Heart right ventricle (tissue), 16 donors: ENCODE measurements around the gene ATG4B. TPM values are rescaled to one million over a fixed set of nuclear protein-coding genes. Genes with fewer than 3 reads are reported as not detected.

Source experiments
- ATAC-seq, 8 donors: fragments of 200-7000 bp; cut with Tn5 transposase; one replicate each; pipeline ENCODE4 v1.9.1; 2020; ENCODE audit warnings: mild to moderate bottlenecking in 8 of 8, moderate library complexity in 8 of 8, moderate number of reproducible peaks in 1 of 8
- DNase-seq, 2 donors: peaks; one replicate each; pipeline ENCODE4 v3.0.0-alpha.2; 2020
- H3K27ac ChIP-seq, 10 donors: fragments of 200-600 bp; sonication (generic) in 2 of 10; one replicate each; pipeline versions ENCODE4 v1.5.0 to v1.8.0; 2020 to 2022; ENCODE audit warnings: mild to moderate bottlenecking in 3 of 10
- H3K27me3 ChIP-seq, 7 donors: fragments of 200-600 bp; one replicate each; pipeline ENCODE4 v1.8.0; 2021 to 2022; ENCODE audit warnings: mild to moderate bottlenecking in 2 of 7
- H3K36me3 ChIP-seq, 9 donors: fragments of 200-600 bp; sonication (generic) in 1 of 9; one replicate each; pipeline versions ENCODE4 v1.5.0 to v1.8.0; 2020 to 2022; ENCODE audit warnings: mild to moderate bottlenecking in 2 of 9
- H3K4me1 ChIP-seq, 9 donors: fragments of 200-600 bp; sonication (generic) in 1 of 9; one replicate each; pipeline versions ENCODE4 v1.5.0 to v1.8.0; 2020 to 2022; ENCODE audit warnings: mild to moderate bottlenecking in 4 of 9
- H3K4me3 ChIP-seq, 10 donors: fragments of 200-600 bp; sonication (generic) in 2 of 10; one replicate each; pipeline versions ENCODE4 v1.5.0 to v1.8.0; 2020 to 2022; ENCODE audit warnings: mild to moderate bottlenecking in 7 of 10, moderate library complexity in 2 of 10
- H3K9me3 ChIP-seq, 11 donors: fragments of 200-600 bp in 10 of 11; sonication (generic) in 2 of 11; one replicate each; pipeline versions ENCODE4 v1.5.0 to v1.8.0; 2013 to 2022; ENCODE audit warnings: mild to moderate bottlenecking in 2 of 11, control low read depth in 1 of 11, moderate library complexity in 1 of 11
- CTCF ChIP-seq, 9 donors: fragments of 200-600 bp; sonication (generic) in 2 of 9; IDR thresholded peaks; one replicate each; pipeline versions ENCODE4 v1.5.0 to v1.8.0; 2021 to 2022; ENCODE audit warnings: antibody characterized with exemption in 9 of 9, mild to moderate bottlenecking in 5 of 9, moderate library complexity in 1 of 9
- WGBS, 2 donors: extraction: QIAGEN DNeasy Blood & Tissue Kit; methylation state at CpG; one replicate each; pipeline ENCODE4 v1.1.7; 2013; ENCODE audit warnings: inconsistent platforms in 1 of 2; 5-methylcytosine and 5-hydroxymethylcytosine counted together
- intact Hi-C, 10 donors: fragments of 100-400 bp; cut with DNase I; formaldehyde crosslinking; loops; one replicate each; pipeline versions ENCODE4 v1.11.1 to v1.14.2; 2022
- polyA plus RNA-seq, 2 donors: library from polyadenylated mRNA; stranded (reverse); fragments of 200-250 nt; gene quantifications; one replicate each; pipeline ENCODE4 v1.2.3, GENCODE V29; 2013
- total RNA-seq, 10 donors: library from RNA; stranded (reverse); fragmentation: NEBNext Ultra II Directional in 3 of 10; extraction: Animal tissue kit (Norgen Biotek cat#: 25700) in 3 of 10; gene quantifications; one replicate each; pipeline versions ENCODE4 v1.2.1 to v1.2.4, GENCODE V29; 2021 to 2023
- donor health status: Arrhythmogenic right ventricular cardiomyopathy.
- donor health status: ischemic (EF 13 %, LVEDD 7.1; RV severe dilation, severe dysfunction).
- donor health status: healthy with polysubstance abuse.
- donor health status: DM: no; HTN: yes; CAD: no.
- donor health status: DM: no; HTN: no; CAD: no.
- donor health status: ischemic (EF 25% LVEDD 6.9; RV normal size, moderate dysfunction).
- donor health status: ischemic (EF 25% LVEDD 5.7; RV mildly dilated, moderate dysfunction).
- donor health status: healthy.
- donor health status: DM: yes; HTN: yes; CAD: no.
- donor health status: Ischemic cardiomyopathy.
- donor health status: ischemic (EF 35%, LVEDD 5.7; RV mildly dilated, moderate dysfunction).
- donor health status: nonischemic (EF 11% LVEDD 7.7; RV severe dilation, severe dysfunction).
- donor health status: DM: yes; HTN: yes; CAD: no.
- donor health status: PGD.
- donor health status: ischemic (EF 29% LVEDD 5.4; RV normal size, mild dysfunction).
- donor health status: nonischemic (EF 23%, LVEDD 6.1; RV moderate dilation, normal function).

The ATG4B gene
- total and polyA plus RNA-seq, 12 donors: 34.7 to 55.7 (median 42.8) TPM

- H3K4me3 ChIP-seq: no peak overlapping the region
- peaks cover 0 to 9% (median 0%) of the 10 kb centered on the region in 11 donors for H3K9me3 ChIP-seq
- no peak for TF ChIP-seq CTCF (IDR thresholded peaks at IDR 0.05)
- no peak for ATAC-seq
- no peaks in the 10 kb centered on the region for H3K4me1 ChIP-seq
- DNase-seq: no peak
- 91 to 95% methylated on average over 16 of the region's 16 CpGs for WGBS, 2 donors
- no peaks in the 10 kb centered on the region for H3K27me3 ChIP-seq
- no peak overlapping the region for H3K27ac ChIP-seq
- intact Hi-C loops: no loop called here
- peaks cover 0 to 77% (median 16%) of the 10 kb centered on the region in 9 donors for H3K36me3 ChIP-seq
These were observed 44.2 kb upstream of the ATG4B start for GRCh38 chr2:241593271-241593670.

GRCh38 chr2:241595600-241596140, 41.8 kb upstream of the ATG4B start:
- Histone ChIP-seq H3K27me3 (no peaks in the 10 kb centered on the region), H3K27ac (no peak overlapping the region), H3K4me3 (no peak overlapping the region), H3K36me3 (peaks cover 0 to 90% (median 18%) of the 10 kb centered on the region in 9 donors), H3K9me3 (no peaks in the 10 kb centered on the region), H3K4me1 (no peaks in the 10 kb centered on the region)
- WGBS, 2 donors: 91 to 92% methylated on average over 15 of the region's 15 CpGs
- DNase-seq (no peak), ATAC-seq (peak in 2 of 8 donors; percentile 41 to 44)
- peak in 2 of 9 donors; percentile 13 to 28 for TF ChIP-seq CTCF (IDR thresholded peaks at IDR 0.05)
- intact Hi-C loops: no loop called here

- intact Hi-C loops: no loop called here
- WGBS, 2 donors: 92 to 93% methylated on average over 6 of the region's 6 CpGs
- Histone ChIP-seq H3K27me3 (no peaks in the 10 kb centered on the region), H3K4me3 (no peak overlapping the region), H3K9me3 (no peaks in the 10 kb centered on the region), H3K27ac (no peak overlapping the region), H3K4me1 (no peaks in the 10 kb centered on the region), H3K36me3 (peaks cover under 1 to 98% (median 30%) of the 10 kb centered on the region in 9 donors)
- no peak for TF ChIP-seq CTCF (IDR thresholded peaks at IDR 0.05)
- ATAC-seq (no peak), DNase-seq (no peak)
These were observed 39.9 kb upstream of the ATG4B start for GRCh38 chr2:241597561-241597960.

GRCh38 chr2:241598061-241598460, 39.4 kb upstream of the ATG4B start:
- ATAC-seq (no peak), DNase-seq (no peak)
- 66 to 74% methylated on average over 5 of the region's 5 CpGs for WGBS, 2 donors
- H3K9me3 ChIP-seq: no peaks in the 10 kb centered on the region
- TF ChIP-seq CTCF (IDR thresholded peaks at IDR 0.05): no peak
- H3K27me3 ChIP-seq: no peaks in the 10 kb centered on the region
- no peaks in the 10 kb centered on the region for H3K4me1 ChIP-seq
- intact Hi-C loops: no loop called here
- H3K4me3 ChIP-seq: no peak overlapping the region
- H3K36me3 ChIP-seq: peaks cover 3 to 98% (median 33%) of the 10 kb centered on the region in 9 donors
- H3K27ac ChIP-seq: no peak overlapping the region
